ENCODE results near the gene CABP1. TPM values are rescaled to one million over a fixed set of nuclear protein-coding genes. Genes with fewer than 3 reads are reported as not detected.

CABP1 gene
- total and polyA plus RNA-seq, 2 donors (not counting 3 experiments of a cell fraction or from before 2014, with no cell fraction given), result 0.07 to 0.31 TPM

- no peak overlapping the region for H3K27ac ChIP-seq (ENCODE audit: insufficient read depth, low read depth, low read length)
- no peak overlapping the region for H3K9ac ChIP-seq (replicated peaks; ENCODE audit: extremely low read depth, insufficient read depth, low read length)
- DNase-seq (ENCODE audit: low read depth, low spot score), result no peak
- no peaks in the 10 kb centered on the region for H3K27me3 ChIP-seq (ENCODE audit: control insufficient read depth in 2 of 2, insufficient read depth in 2 of 2, low read length in 2 of 2)
- intact Hi-C loops (cut with micrococcal nuclease), result no loop called here
- CTCF ChIA-PET, result interaction anchor here (1.4 kb wide), 1 partner anchor 268 kb away, joined by 3 read pairs; no protein-coding TSS in a partner anchor
- no peak overlapping the region for H3K4me2 ChIP-seq (ENCODE audit: insufficient read depth, low read length)
- peaks cover 13 to 25% of the 10 kb centered on the region in 2 experiments for H3K36me3 ChIP-seq (ENCODE audit: control insufficient read depth in 2 of 2, extremely low read depth in 1 of 2, insufficient read depth in 2 of 2, low read length in 2 of 2)
- TF ChIP-seq MYC (IDR thresholded peaks at IDR 0.05; ENCODE audit: low read depth, low read length) (no peak), GATA2 (IDR thresholded peaks at IDR 0.05; ENCODE audit: insufficient read depth, insufficient read length, low read depth, low read length) (no peak), POLR2AphosphoS5 (IDR thresholded peaks at IDR 0.05; ENCODE audit: insufficient read depth, low read depth, low read length) (no peak), MAX (IDR thresholded peaks at IDR 0.05; ENCODE audit: insufficient read depth, insufficient read length) (no peak), JUN (IDR thresholded peaks at IDR 0.05; ENCODE audit: borderline replicate concordance, insufficient read depth, insufficient read length, low read depth) (no peak), CTCF (IDR thresholded peaks at IDR 0.05; ENCODE audit: extremely low read depth in 1 of 2, insufficient read depth in 1 of 2, low read depth in 1 of 2, low read length in 2 of 2) (no peak), FOS (IDR thresholded peaks at IDR 0.05; ENCODE audit: borderline replicate concordance, insufficient read depth, low read length) (no peak), EZH2 (IDR thresholded peaks at IDR 0.05; ENCODE audit: borderline replicate concordance, low read depth, low read length, severe bottlenecking) (no peak), POLR2A (IDR thresholded peaks at IDR 0.05; ENCODE audit: low read depth, low read length) (no peak)
- no peaks in the 10 kb centered on the region for H4K20me1 ChIP-seq (replicated peaks; ENCODE audit: control insufficient read depth, extremely low read depth, insufficient read depth, low read length)
- H3K4me1 ChIP-seq (ENCODE audit: control insufficient read depth, extremely low read depth, insufficient read depth, low read length), result peaks cover 11% of the 10 kb centered on the region
- no peaks in the 10 kb centered on the region for H3K79me2 ChIP-seq (ENCODE audit: control insufficient read depth, insufficient read depth, low read length)
- dilution Hi-C loops (cut with MboI; ENCODE audit: extremely low pct_ligation_motif_present, low sequenced_read_pairs), result no loop called here
- H3K9me3 ChIP-seq (replicated peaks; ENCODE audit: control insufficient read depth, insufficient read depth, low read length), result no peaks in the 10 kb centered on the region
- FAIRE-seq, result no peak
- H3K9me1 ChIP-seq (replicated peaks; ENCODE audit: control insufficient read depth, extremely low read depth, insufficient read depth, low read length), result no peaks in the 10 kb centered on the region
- no peak overlapping the region for H3K4me3 ChIP-seq (replicated peaks in 1 of 3; ENCODE audit: insufficient read depth in 1 of 3, low read depth in 1 of 3, low read length in 3 of 3)
- BruUV-seq (replicated peaks), result no TSS peak
- no peak overlapping the region for H2AFZ ChIP-seq (ENCODE audit: low read depth, low read length)
- POLR2A ChIA-PET, result no interaction called here
These were observed 63.0 kb downstream of the CABP1 start for GRCh38 chr12:120703311-120703942.

Data from endothelial cell of umbilical vein (primary cell).